GM19455 (cell line): ENCODE data around the gene SMAD3.

Experiments
- ATAC-seq: cut with Tn5 transposase; IDR thresholded peaks from one replicate; pipeline ENCODE4 v1.9.1; 2021; ENCODE audit not compliant: unreplicated experiment

The SMAD3 gene

DNA sequence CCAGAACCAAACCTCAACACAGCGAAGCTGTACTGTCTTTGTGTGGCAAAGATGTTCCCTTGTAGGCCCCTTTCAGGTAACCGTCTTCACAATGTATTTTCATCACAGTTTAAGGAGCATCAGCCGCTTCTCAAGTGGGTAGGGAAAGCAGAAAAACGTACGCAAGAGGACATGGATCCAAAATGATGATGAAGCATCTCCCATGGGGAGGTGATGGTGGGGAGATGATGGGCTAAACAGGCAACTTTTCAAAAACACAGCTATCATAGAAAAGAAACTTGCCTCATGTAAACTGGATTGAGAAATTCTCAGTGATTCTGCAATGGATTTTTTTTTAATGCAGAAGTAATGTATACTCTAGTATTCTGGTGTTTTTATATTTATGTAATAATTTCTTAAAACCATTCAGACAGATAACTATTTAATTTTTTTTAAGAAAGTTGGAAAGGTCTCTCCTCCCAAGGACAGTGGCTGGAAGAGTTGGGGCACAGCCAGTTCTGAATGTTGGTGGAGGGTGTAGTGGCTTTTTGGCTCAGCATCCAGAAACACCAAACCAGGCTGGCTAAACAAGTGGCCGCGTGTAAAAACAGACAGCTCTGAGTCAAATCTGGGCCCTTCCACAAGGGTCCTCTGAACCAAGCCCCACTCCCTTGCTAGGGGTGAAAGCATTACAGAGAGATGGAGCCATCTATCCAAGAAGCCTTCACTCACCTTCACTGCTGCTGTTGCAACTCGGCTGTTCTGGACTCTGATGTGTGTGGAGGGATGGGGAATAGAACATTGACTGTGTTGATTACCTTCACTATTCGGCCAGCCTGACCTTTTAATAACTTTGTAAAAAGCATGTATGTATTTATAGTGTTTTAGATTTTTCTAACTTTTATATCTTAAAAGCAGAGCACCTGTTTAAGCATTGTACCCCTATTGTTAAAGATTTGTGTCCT is 129.0 kb downstream of the SMAD3 start:
- ATAC-seq: no peak

DNA sequence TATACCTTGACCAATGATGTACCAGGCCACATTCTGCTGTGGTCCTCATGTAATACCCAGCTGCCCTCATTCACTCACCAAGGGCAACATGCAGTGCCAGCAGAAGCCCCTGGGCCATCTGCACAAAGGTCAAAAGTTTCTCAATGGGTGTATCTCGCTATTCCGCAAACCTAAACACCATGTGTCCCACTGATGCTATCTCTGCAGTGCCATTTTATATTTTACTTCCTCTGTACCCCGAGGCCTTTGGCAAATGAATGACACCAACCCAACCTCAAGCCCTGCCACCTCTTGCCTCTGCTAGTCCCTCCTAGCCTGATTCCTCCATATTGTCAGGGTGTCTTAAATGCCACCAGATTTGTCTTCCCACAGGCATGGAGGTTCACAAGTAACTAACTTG is 129.9 kb downstream of the SMAD3 start:
- no peak for ATAC-seq

DNA sequence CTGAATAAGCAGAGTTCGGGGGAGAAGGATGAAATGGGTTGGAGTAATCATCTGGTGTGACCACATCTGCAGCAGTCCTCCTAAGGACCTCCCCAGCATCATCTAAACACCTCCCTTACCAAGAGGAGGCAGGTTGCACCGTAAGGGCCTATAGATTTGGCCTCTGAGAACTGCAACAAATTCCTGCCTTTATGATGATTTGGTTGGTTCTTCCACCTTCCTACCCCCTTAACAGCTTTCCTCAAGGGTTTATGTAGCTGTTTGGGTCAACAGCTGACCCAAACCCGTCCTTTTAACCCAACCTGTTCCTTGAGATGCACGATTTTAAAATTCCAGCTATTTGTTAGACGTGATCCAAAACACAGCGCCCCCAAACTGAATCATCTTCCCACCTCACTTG is 130.8 kb downstream of the SMAD3 start:
- ATAC-seq: no peak

DNA sequence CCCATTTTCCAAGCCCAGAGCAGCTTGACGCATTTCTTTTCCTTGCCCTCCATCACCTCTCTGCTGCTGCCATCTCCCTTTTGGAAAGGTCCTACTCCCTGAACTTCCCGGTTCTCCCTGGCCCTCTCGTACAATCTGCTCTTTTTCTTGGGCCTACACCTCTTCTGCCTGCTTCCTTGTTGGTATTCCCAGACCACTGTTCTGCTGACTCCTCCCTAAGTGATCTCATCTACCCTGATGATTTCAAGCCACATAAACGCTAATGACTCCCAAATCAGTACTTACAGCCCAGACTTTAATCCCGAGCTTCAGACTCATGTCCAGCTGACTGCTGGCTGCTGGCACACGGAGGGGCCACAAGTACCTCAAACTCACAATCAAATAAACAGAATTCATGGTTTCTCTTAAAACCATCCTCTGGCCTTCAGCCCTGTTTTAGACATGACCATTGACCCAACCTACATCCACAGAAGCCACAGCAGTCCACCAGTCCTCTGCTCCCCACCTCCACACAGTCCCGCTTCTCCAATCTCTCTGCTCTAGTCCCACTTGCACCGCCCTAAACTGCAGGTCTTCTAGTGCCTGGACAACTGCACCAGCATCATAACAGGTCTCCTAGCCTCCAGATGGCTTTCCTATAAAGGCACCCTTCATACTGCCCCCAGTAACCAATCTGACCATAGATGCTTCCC is 131.4 kb downstream of the SMAD3 start:
- no peak for ATAC-seq

DNA sequence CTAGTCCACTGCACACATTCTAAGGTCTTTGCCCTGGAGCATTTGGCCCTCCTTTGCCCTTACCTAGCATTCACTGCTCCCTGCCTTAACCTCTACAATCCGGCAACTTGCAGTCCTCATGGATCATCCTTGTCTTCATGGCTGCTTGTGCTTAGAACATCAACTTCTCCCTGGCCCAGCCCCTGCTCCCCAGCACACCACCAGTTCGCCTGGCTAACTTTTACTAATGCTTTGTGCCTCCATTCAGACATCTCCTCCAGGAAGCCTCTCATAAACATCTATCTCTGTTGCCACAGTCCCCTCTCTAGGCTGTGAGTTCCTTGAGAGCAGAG is 131.9 kb downstream of the SMAD3 start:
- ATAC-seq: no peak

DNA sequence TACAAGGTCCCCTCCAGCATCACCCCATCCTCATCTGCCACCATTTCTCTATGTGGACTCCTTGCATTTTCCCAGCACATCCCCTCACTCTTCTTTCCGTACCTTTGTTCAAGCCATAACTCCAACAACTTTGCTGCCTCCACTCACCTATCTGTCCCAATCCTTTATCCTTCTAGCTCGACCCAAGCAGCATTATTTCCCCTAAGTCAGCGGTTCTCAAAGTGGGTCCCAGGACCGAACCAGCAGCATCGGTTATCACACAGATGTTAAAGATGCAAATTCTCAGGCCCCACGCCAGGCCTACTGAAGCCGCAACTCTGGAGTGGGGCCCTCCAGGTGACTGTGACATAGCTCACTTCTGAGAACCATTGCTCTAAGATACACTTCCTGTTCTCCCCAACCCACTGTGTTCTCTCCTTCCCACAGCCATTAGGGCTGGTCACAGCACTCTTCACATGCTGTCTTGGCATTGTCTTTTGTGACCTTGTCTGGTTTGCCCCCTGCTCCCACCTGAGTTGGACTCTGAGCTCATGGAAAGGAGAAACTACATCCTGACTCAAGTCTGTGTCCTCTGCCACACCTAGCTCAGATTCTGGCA is 132.9 kb downstream of the SMAD3 start:
- ATAC-seq: no peak

DNA sequence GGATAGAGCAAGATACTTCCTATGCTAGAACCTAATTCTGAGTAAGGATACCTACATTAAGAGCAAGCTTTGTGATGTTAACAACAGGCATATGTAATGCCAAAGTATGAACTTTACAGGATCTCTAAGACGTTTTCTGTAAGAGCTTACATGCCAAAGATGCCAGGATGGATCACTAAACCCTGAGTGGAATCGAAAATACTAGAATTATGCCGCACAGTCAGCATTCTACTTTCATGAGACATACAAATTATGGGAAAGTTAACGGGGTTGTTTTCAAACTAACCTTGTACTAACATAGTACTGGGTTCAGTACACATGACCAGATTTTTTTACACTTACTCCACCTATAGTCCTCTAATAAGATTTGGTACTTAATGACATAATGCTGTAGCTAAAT is 134.0 kb downstream of the SMAD3 start:
- no peak for ATAC-seq

DNA sequence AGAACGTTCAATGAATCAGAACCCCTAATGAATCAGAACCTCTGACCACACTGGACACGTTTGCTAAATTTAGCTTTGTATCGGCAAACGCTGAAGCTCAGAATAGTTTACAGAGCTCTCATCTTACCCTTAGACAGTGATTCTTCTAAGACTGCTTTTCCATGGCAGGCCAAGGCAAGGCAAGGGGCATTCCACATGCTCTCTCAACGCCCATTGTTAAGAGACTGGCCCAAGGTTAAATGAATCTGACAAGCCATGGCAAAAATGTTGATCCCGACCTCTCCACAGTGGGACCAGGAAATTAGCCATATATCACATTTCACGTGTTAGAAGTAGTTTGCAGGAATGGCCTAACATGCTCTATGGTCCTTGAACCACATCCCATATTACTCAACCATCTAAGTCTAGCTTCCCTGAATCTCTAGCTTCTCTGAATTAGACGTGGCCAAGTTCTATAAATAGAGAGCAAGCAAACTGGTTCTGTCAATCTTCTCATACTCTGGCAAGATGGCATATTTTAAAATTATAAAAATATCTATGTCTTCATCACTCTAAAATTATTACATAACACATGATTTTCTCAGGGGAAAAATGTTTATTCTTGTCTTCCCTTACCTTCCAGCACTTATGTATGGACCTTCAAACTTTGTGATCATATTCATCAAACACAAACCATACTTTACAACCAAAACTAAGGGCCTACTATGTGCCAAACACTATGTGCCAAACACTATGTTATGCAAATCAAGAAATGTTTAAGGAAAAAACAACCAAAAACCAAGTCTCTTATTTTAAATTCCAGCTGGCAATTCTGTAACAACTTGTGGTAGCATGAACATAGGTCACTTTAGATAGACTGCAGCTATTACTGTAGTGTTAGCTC is 134.7 kb downstream of the SMAD3 start:
- ATAC-seq: no peak

DNA sequence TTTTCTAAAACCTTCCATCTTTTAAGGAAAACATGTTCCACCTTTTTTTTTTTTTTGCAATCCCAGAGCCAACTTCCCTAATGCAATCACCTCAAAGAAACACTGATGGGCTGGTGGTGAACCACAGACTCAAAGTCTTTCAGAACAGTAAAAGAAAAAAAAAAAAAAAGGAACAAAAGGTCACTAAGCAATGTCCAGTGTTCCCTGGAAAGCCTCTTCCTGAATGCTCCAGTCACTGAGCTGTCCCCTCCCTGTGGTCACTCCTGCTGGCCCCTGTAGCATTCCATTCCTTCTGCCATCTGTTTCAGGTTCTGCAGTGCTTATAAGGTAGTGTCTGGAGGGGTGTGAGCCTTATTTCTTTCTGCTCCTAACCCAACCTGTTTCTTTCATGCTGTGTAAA is 135.7 kb downstream of the SMAD3 start:
- ATAC-seq: no peak

DNA sequence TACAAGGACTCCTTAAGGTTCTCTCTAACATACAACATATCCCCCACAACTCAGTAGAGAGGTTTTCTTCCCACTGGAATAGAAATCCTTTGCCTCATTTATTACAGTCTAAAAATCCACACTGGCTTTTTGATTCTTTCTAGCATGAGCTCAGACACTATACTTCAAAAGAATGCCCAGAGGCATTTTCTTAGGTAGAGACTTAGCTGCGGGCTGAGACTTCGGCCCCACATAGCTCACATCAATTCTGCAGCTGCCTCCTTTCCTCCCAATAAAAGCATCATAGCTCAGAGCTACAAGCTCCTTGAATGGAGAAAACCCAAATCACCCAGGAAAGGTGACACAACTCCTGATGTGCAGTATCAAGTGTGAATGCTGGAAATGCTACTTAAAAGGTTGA is 136.7 kb downstream of the SMAD3 start:
- ATAC-seq: no peak

DNA sequence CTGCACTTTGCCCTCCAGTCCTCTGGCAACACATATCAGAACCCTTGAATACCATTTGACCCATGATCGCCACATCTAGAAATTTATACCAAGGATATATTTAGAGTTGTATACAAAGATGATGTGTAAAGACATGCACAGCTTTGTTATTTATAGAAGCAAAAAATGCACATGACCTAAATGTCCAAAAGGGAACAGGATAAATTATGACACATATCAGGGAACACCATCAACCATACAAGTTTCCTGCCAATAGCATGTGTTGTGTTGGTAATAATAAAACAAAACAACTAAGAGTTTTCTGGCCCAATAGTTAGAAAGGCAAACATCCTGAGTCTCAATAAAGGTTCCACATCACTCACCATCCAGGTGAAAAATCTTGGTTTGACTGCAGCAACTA is 137.6 kb downstream of the SMAD3 start:
- no peak for ATAC-seq

DNA sequence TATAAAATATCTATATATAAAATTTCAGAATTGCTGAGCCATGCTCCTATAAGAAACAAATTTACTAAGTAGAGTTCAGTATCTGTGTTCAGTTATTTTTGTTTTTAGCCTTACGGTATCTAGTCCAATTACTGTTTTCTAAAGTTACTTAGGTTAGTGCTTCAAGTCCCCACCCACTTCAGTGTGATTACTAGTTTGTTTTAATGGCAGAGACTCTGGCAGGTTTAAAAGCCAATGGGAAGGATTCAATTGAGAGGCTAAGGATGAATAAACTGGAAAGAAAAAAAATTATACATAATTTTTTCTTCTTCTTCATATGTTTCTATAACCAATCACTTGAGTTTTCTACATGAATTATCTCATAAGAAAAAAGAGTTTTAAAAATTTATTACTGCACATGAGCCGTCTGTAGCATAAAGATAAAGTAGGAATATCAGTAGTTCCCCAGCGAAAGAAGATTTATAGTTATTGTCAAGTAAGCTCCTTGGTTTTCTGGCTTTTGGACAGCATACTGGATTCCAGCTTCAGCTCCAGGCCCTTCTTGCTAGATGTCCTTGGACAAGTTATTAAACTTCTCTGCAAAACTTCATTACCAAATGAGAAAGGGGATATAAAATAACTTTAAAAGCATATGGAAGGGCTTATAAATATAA is 142.3 kb downstream of the SMAD3 start:
- ATAC-seq: no peak

DNA sequence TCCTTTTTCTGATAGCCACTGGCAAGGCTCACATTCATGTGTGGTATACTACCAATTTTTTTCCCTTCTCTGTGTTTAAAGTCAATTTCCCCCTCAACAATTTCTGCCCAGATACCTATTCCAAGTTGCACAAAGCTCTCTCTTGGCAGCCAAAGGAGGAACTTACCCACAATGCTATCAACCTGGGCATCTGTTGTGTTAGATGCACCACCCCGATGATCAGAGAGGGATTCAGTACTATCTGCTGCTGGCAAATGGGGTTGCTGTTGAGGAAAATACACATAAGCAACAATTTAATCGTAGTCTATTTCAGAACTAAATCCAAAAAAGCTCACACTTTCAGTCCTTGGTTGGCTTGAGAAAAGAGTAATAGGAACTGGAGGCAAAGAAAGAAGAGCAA is 143.0 kb downstream of the SMAD3 start:
- ATAC-seq: no peak

DNA sequence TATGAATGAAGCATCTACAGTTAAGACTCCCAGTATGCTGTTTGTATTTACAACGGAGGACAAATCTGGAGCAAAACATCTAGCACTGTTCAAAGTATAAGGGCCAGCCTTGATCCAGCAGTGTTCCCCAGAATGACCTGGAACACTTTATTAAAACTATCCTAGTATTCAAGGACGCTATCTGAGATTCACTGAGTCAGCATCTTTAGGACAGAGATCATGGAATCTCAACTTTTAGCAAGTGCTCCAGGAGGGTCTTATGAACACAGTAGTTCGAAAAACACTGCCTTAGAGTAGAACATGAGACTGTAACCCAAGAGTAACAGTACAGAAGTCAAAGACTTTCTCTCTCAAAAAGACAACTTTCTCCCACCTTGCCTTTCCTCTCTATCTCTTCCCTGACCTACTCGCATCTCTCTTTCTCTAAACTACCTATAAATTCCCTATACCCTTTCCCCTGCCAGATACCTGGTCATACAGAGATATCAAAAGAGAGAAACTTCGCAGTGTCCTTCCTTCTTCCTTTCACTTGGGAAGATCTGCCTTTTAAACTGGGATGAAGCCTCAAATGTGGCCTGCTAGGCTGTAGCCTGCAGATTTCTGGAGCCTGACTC is 145.3 kb downstream of the SMAD3 start:
- no peak for ATAC-seq

DNA sequence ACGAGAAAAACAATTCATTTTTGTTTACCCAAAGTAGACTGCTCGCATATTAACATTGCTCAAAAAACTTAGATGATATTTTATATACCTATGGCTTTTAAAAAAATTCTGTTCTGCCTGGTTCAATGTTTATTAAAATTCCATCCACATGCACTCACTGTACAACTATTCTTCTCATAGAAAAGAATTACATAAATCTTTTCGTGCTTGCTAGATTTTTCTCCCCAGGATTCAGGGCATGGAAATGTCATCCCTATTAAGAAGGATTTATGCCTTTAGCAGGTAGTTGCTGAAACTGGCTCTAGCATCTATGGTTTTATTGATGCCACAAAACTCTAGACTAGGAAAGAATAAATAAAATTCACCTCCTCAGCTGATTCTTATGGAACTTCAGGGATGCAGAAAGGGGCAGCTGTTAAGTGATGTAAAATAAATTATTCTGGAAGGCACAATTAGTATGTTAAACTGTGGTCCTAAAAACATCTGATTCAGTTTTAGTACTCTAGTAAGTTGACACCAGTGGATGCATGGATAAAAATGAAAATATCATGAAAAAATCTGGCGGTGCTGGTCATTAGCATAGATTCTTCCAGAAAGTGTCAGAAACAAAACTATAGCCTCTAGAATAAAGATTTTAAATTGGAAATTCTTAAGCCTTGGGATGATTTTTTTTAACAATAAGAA is 147.4 kb downstream of the SMAD3 start:
- no peak for ATAC-seq

DNA sequence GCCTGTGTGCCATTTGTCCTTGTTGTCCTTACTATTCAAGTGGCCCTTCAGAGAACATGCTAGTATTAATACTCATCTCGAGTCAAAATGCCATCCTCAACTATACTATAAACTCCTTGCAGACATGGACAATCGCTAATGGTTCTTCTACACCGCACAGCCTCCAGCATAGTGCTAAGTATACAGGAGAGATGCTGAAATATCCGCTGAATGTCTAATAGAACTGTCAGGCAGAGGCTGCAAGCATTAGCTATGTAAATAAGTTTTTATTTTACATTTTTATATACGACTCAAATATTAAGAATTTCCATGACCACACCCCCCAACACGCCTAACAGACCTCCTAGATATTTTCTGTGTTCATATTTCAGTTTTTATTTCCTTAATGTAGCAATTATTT is 149.7 kb downstream of the SMAD3 start:
- no peak for ATAC-seq

DNA sequence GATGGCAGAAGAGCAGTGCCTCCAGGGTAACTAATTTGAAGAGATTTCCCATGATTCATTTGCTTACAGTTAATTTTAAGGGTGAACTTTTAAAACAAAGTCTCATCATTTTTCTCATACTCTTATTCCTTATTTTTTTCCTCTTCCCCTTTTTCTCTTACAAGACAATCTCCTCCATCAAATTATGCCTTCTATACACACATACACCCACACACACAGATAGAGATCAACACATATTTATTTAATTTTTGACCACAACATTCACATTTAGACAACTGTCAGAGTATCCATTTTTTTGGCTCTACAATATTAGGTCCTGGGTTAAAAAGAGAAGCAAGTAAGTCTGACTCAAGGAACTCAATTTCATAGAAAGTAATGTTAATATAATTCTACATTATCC is 151.5 kb downstream of the SMAD3 start:
- no peak for ATAC-seq

DNA sequence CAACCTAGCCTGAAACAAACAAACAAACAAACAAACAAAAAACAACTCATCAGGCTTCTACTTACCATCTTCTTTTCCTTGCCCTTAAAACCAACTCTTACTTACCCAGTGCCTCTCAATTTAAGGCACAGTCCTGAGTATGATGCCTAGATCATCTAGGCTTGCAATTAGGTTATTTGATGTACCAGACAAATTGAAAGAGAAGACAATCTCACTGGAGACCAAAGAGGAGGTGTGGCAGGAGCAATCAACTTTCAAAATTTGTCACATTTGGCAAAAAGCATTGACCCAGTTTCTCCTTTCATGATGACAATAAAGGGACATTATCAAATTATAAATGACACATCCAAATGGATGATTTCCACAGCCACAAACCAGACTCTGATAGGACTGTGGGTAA is 153.0 kb downstream of the SMAD3 start:
- no peak for ATAC-seq

DNA sequence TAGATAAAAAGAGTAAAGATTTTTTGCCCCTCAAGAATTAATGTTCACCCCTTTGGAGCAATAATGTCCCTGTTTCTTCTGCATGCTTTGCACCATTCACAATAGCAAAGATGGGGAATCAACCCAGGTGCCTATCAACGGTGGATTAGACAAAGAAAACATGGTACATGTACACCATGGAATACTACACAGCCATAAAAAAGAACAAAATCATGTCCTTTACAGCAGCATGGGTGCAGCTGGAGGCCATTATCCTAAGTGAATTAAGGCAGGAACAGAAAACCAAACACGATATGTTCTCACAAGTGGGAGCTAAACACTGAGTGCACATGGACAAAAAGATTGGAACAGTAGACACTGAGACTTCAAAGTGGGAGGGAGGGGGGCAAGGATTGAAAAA is 153.9 kb downstream of the SMAD3 start:
- ATAC-seq: no peak

DNA sequence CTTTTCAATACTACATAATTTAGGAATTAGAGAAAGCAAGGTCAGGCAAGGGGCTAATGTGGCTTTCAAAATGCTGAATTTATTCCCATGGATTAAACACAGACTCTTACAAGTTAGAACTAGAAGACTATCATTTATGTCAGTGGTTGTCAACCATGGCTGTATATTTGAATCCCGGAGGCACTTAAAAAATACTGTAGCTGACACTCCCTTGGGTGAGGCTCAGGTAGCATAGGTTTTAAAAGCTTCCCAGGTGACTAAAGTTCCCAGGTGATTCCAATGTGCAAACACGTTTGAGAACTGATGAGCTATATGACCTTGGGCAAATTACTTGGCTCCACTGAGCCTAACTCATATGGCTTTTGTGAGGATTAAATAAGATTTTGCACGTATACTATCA is 159.5 kb downstream of the SMAD3 start:
- no peak for ATAC-seq
